Suprapubic skin (tissue), 4 donors: Measurements from ENCODE around the gene AKR1C4.

Experiments
- CTCF ChIP-seq, 2 donors: fragments of 200-600 bp in 1 of 2; fragments of 450-650 bp in 1 of 2; sonication (generic) in 1 of 2; IDR thresholded peaks; one replicate each; pipeline ENCODE4 v1.5.1; 2016 to 2019; ENCODE audit warnings: antibody characterized with exemption in 2 of 2, mild to moderate bottlenecking in 1 of 2, moderate library complexity in 1 of 2
- EP300 ChIP-seq: sonication (generic); formaldehyde crosslinking; IDR thresholded peaks from one replicate; pipeline ENCODE4 v1.6.1; 2017; ENCODE audit warnings: antibody characterized with exemption
- POLR2A ChIP-seq, 2 donors: fragments of 450-650 bp; IDR thresholded peaks; one replicate each; pipeline ENCODE4 v1.6.1; 2017; ENCODE audit warnings: antibody characterized with exemption in 2 of 2, mild to moderate bottlenecking in 2 of 2, moderate library complexity in 2 of 2
- POLR2AphosphoS5 ChIP-seq, 3 donors: sonication (generic); formaldehyde crosslinking; IDR thresholded peaks; one replicate each; pipeline ENCODE4 v1.6.1; 2017; ENCODE audit warnings: antibody characterized with exemption in 3 of 3

GRCh38 chr10:5195727-5196374, 786 bp upstream of the AKR1C4 start:
- TF ChIP-seq CTCF (IDR thresholded peaks at IDR 0.05), result no peak
- no peak for TF ChIP-seq POLR2A (IDR thresholded peaks at IDR 0.05)
- no peak for TF ChIP-seq EP300
- no peak for TF ChIP-seq POLR2AphosphoS5 (IDR thresholded peaks at IDR 0.05)
